ENCODE measurements around the gene M1AP. TPM values are rescaled to one million over a fixed set of nuclear protein-coding genes. Genes with fewer than 3 reads are reported as not detected.

The M1AP gene
- total and polyA plus RNA-seq, 10 donors = 0.26 to 2.0 (median 0.65) TPM

DNA sequence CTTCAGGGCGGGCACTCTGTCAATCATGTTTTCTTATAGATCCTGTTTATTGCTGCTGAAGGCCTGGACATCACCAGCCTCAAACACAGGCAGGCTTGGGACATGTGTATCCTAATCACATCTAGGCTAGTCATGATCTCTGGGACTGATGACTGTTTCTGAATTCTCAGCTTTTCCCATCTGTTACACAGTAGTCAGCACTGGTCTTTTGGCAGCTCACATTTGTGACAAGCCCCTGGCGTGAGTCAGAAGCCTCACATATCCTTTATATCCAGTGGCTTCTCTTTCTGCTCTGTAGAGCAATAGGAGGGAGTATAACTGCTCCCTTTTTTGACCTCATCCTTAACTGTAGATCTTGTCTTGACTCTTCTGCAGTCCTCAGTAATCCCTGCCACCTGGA, 10.4 kb upstream of the M1AP start:
- intact Hi-C loops (cut with DNase I; ENCODE audit: low total_unique reads) = no loop called here
- Histone ChIP-seq H3K4me3 (no peak overlapping the region), H3K27ac (no peak overlapping the region), H3K9me3 (no peaks in the 10 kb centered on the region), H3K27me3 (replicated peaks in 1 of 7) (peaks cover 0 to 10% (median 0%) of the 10 kb centered on the region in 7 donors), H3K4me1 (peaks cover 4 to 19% (median 11%) of the 10 kb centered on the region in 6 donors), H3K36me3 (peaks cover 0 to 42% (median 3%) of the 10 kb centered on the region in 6 donors)
- WGBS, 5 donors = 80 to 98% (median 93%) methylated on average over 2 of the region's 2 CpGs
- TF ChIP-seq POLR2AphosphoS5 (IDR thresholded peaks at IDR 0.05) (no peak), POLR2A (IDR thresholded peaks at IDR 0.05) (no peak)
- TF ChIP-seq, protein P1, sequence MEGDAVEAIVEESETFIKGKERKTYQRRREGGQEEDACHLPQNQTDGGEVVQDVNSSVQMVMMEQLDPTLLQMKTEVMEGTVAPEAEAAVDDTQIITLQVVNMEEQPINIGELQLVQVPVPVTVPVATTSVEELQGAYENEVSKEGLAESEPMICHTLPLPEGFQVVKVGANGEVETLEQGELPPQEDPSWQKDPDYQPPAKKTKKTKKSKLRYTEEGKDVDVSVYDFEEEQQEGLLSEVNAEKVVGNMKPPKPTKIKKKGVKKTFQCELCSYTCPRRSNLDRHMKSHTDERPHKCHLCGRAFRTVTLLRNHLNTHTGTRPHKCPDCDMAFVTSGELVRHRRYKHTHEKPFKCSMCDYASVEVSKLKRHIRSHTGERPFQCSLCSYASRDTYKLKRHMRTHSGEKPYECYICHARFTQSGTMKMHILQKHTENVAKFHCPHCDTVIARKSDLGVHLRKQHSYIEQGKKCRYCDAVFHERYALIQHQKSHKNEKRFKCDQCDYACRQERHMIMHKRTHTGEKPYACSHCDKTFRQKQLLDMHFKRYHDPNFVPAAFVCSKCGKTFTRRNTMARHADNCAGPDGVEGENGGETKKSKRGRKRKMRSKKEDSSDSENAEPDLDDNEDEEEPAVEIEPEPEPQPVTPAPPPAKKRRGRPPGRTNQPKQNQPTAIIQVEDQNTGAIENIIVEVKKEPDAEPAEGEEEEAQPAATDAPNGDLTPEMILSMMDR (IDR thresholded peaks at IDR 0.05 in 8 of 11, conservative IDR thresholded peaks at IDR 0.05 in 3 of 11) = no peak
- DNase-seq = no peak

DNA sequence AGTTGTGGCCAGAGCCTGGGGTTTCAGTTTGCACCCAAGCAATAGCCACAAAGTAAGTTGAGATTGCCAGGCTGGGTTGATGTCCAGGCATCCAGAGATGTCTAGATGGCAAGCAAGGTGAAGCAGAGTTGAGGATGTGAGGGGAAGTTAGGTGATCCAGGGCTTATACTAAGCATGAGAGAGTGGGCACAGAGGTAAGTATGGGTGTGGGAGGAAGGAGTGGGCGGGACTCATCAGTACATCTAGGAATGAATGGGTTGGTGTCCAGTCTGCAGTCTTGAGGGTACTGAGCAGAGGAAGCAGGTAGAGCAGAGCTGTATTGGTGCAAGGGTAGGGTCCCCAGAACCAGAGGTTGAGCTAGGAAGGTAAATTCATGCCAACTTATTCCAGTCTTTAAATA, 7.4 kb upstream of the M1AP start:
- DNase-seq = no peak
- Histone ChIP-seq H3K4me1 (peaks cover 4 to 21% (median 13%) of the 10 kb centered on the region in 6 donors), H3K27me3 (replicated peaks in 1 of 7) (peaks cover 0 to 10% (median 0%) of the 10 kb centered on the region in 7 donors), H3K4me3 (no peak overlapping the region), H3K27ac (no peak overlapping the region), H3K36me3 (peaks cover 0 to 23% (median 0%) of the 10 kb centered on the region in 6 donors), H3K9me3 (no peaks in the 10 kb centered on the region)
- TF ChIP-seq, protein P1 (IDR thresholded peaks at IDR 0.05 in 8 of 11, conservative IDR thresholded peaks at IDR 0.05 in 3 of 11) = no peak
- intact Hi-C loops (cut with DNase I; ENCODE audit: low total_unique reads) = no loop called here
- 91 to 100% (median 93%) methylated on average over 1 of the region's 1 CpG for WGBS, 5 donors

DNA sequence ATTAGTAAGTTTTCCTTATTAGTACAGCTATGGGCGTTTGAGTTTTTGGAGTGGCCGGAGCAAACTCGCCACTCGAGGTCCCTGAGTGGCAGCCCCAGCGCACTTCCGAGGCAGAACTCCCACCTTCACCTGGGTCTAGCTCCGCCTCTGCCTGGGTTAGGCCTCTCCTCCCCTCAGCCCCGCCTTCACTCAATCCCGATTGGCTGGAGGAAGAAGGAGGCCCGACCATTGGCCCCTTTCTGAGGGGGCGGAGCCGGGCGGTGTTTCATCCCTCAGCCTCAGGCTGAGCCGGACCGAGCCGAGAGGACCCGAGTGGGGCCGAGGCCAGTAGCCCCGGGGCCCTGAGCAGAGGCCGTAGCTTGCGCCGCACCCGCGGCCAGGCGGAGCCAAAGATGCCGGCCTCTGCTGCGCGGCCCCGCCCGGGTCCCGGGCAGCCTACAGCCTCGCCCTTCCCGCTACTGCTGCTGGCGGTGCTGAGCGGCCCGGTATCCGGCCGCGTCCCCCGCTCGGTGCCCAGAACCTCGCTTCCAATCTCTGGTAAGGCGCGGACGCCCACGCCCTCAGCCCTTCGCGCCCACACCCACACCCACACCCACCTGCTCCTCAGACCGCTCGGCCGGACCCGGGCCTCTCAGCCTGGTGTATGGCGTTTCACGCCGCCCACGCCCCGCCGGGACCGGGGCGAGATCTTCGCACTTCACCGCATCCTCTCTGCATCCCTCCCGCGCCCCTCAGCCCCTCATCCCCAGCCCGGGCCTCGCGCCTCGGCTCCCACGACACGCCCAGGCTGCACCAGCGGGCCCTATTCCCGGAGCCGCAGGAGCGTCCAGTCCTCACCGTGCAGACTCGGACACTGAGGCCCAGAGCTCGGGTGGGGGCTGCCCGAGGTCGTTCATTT, 6.1 kb upstream of the M1AP start, which contains the start of gene SEMA4F:
TSS of gene SEMA4F (plus strand) at position 263 of the 898 bp plus-strand sequence. CDS start at position 393, 130 bp downstream.
- intact Hi-C loops (cut with DNase I; ENCODE audit: low total_unique reads) = no loop called here
- H3K4me1 ChIP-seq = peaks cover 4 to 21% (median 13%) of the 10 kb centered on the region in 6 donors
- TF ChIP-seq POLR2AphosphoS5 (IDR thresholded peaks at IDR 0.05) (peak; percentile 73 to 82 (median 79)), POLR2A (IDR thresholded peaks at IDR 0.05) (no peak)
- TF ChIP-seq, protein P1 (IDR thresholded peaks at IDR 0.05 in 8 of 11, conservative IDR thresholded peaks at IDR 0.05 in 3 of 11) = peak in 2 of 11 experiments; percentile 12 to 15
- peaks cover 0 to 19% (median 0%) of the 10 kb centered on the region in 6 donors for H3K36me3 ChIP-seq
- WGBS, 5 donors = 1 to 2% (median 2%) methylated on average over 54 to 79 of the region's 79 CpGs
- peak; percentile 97 for DNase-seq
- H3K4me3 ChIP-seq = peak within 1 kb of the TSS; percentile 58 to 91 (median 64)
- peaks cover 0 to 19% (median 2%) of the 10 kb centered on the region in 7 donors for H3K27me3 ChIP-seq (replicated peaks in 1 of 7)
- H3K27ac ChIP-seq = peak within 1 kb of the TSS; percentile 36 to 84 (median 60)
- no peaks in the 10 kb centered on the region for H3K9me3 ChIP-seq

DNA sequence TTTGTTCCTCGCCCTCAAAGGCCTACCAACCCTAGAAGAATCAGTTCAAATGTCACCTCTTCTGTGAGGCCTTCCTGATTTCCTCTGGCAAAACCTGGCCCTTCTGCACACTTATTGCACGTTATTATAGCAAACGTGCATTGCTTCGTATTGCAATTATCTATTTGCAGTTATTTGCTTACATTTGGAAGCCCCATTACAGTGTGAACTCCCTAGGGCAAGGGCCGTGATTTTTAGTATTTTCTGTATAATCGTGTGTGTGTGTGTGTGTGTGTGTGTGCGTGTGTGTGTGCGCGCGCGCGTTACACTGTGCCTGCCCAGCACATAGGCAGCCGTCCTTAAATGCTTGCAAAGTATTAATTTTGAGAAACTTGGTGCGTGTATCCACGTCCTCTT, 5.5 kb upstream of the M1AP start:
- WGBS, 5 donors = 9 to 12% (median 10%) methylated on average over 15 of the region's 15 CpGs
- intact Hi-C loops (cut with DNase I; ENCODE audit: low total_unique reads) = no loop called here
- H3K9me3 ChIP-seq = no peaks in the 10 kb centered on the region
- H3K36me3 ChIP-seq = peaks cover 0 to 13% (median 0%) of the 10 kb centered on the region in 6 donors
- peaks cover 0 to 26% (median 8%) of the 10 kb centered on the region in 7 donors for H3K27me3 ChIP-seq (replicated peaks in 1 of 7)
- H3K4me3 ChIP-seq = peak overlapping the region; percentile 58 to 91 (median 64)
- DNase-seq = no peak
- H3K27ac ChIP-seq = peak overlapping the region in 6 of 8 donors; percentile 36 to 84 (median 70)
- H3K4me1 ChIP-seq = peaks cover 4 to 21% (median 13%) of the 10 kb centered on the region in 6 donors
- no peak for TF ChIP-seq POLR2AphosphoS5 (IDR thresholded peaks at IDR 0.05)
- no peak for TF ChIP-seq POLR2A (IDR thresholded peaks at IDR 0.05)
- TF ChIP-seq, protein P1 (IDR thresholded peaks at IDR 0.05 in 8 of 11, conservative IDR thresholded peaks at IDR 0.05 in 3 of 11) = no peak

Data from spleen (tissue), 11 donors.